CD4-positive, alpha-beta T cell treated with Interferon gamma for 1 hour (primary cell): Measurements from ENCODE around the gene GNB1L.

Experiments
- DNase-seq: peaks from one replicate; pipeline ENCODE4 v3.0.0-alpha.2; 2020

Gene GNB1L

DNA sequence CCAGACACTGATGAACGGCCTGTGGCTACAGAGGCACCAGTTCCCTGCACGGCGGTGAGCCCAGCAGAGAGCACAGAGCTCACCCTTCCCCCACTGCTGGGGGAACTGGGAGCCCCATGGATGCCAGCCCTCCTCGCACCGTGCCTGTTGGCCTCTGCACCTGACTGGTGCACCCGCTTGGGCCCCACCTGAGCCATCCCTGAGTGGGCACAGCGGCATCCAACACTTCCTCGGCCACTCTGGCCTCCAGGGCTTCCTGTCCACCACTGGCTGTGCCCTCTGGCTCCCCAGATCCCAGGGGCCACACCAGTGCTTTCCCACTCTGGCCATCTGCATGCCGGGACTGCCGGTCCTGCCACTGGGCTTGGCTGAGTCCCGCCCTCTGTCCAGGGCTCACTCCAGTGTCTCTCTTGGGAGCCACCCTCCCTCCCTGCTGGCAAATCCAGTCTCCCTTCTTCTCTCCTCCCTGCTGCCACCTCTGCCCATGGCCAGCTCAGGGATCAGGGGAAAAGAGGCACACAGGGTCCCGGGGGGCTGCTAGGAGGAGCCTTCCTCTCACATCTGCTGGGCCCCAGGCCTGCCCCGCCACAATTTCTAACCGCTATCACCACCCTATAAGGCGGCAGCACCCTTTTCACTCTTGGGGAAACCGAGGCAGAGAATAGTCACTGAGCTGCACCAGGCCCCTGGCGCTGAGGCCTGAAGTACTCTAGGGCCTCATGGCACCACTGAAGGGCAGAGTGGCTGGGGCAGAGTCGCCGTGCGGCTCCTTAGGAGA is 33.0 kb downstream of the GNB1L start:
- no peak for DNase-seq

- DNase-seq: no peak
Observed at GRCh38 chr22:19820880-19821522, 33.7 kb downstream of the GNB1L start.

DNA sequence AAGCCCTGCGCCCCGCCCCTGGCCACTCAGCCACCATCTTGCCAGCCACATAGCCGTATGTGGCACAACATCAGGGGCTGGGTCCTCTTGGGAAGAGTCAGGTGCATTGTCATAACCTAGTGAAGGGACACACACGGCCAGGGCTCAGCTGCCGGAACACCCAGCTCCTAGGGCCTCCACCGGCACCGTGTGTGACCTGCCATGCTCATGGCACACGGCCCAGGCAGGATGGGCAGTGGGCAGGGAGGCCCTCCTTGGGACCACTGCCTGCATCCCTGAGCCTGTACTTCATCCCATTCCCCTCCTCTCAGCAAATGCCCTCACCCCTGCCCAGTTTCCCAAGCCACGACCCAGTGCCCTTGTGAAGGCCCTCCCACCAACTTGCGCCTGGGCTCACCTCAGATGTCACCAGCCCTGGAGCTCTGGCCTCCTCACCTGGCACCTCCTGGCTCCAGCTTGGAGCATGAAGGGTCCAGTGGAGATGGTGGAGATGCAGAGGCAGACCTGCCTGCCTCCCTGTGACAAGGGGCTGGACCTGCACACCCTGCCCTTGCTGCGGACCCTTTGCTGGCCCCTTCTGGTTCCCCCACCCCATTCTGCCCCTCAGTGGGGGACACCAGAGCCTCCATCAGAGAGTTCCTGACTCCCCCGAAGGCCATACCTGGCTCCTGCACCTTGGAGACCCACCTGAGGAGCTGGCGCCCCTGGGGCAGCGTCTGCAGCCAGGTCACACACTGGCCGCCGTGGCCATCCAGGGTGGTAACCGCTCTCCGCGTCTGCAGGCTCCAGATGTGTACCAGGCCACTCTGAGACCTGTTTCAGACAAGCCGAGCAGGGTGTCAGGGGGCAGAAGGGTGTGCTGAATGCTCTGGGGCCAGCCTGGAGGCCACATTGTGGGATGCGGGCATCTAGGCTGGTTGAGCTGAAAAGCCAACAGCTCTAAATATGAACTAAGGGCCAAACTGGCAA is 34.5 kb downstream of the GNB1L start:
- no peak for DNase-seq

- no peak for DNase-seq
Observed at GRCh38 chr22:19819208-19819910, 35.3 kb downstream of the GNB1L start.

DNA sequence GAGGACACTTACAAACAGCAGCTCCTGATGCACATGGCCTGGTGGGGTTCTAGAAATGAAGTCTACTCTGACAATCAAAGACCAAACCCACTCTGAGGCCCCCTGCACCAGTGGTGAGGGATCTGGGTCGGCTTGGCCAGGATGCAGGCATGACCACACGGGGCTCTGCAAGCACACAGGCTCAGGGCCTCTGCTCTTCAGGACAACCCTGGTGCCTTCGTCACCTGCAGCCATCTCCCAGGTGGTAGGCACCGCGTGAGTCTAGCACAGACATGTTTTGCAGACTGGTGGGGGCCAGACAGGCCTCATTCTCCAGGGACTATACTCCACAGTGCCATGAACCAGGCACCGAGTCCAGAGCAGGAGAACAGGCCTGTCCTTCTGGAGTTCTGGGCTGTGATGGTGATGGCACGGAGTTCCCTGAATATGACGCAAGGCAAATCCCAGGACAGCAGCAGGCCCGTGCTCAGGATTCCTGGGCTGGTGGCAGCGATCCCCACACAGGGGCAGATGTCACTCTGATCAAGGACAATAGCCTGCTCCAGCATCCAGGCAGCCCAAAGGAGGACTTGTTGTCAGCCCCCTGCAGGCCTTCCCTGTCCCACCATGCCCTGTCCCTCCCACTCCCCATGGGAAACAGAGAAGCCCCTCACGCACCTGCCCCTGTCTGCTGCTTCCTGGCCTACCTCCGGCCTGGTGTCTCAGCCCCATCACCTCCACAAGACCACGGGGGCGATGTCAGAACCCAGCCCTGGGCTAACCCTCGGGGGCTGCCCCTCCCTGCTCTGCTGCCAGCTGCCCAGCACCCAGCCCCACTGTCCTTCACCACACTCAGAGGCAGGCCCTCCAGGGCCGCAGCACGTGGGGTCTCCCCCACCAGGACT is 36.1 kb downstream of the GNB1L start:
- DNase-seq: no peak

DNA sequence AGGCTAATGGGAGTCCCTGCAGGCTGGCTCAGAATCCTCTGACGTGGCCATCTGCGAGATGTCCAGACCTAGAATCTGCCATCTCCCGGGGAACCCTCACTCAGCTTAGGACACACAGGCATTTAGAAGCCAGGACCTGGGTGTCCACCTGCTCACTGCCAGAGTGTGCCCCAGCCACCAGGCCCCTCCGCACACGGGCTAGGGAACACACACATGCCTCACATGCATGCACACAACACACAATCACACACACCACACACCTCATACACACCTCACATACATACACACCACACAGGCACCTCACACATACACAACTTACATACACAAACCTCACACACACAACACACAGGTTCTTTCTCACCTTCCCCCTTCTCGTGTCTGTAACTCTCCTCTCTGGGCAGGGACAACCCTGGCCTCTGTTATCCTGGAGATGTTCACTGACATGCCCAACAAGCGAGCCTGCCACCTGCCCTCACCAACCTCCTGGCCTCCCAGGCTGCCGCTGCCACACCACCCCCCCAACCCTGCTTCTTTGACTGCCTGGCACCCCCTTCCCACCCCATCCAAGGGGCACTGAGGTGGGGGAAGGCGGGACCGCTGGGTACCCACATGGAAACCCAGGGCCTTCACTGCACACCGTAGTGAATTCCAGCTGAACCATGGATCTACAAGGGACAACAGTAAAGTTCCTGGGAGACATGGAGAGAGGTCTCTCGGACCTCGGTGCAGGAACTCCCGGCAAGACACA is 38.1 kb downstream of the GNB1L start:
- no peak for DNase-seq

GRCh38 chr22:19815823-19816290 is 38.8 kb downstream of the GNB1L start:
- DNase-seq: no peak

DNA sequence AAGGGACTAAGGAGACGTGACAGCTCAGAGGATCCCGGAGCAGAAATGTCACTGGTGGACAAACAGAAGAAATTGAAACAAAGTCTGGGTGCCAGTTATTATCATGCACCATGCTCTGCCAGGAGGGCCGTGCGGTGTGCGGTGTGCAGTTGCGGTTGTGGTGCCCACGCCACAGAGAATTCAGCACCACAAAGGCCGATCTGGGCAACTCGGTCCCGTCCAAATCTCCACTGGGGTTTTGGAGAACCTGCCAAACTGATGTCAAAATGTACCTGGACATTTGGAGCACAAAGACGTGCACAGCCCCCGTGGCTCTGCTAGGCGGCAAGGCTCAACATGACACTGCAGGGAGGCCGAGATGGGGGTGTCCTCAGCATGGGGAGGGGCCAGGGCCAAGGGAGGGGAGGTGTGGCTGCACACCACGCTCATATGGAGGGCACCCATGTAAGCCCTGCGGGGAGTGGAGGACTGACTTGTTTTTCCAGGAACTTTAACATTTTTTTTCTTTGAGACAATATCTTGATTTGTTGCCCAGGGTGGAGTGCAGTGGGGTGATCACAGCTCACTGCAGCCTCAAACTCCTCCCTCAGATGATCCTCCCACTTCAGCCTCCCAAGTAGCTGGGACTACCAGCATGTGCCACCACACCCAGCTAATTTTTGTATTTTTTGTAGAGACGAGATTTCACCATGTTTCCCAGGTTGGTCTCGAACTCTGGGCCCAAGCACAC is 39.4 kb downstream of the GNB1L start:
- DNase-seq: no peak

DNA sequence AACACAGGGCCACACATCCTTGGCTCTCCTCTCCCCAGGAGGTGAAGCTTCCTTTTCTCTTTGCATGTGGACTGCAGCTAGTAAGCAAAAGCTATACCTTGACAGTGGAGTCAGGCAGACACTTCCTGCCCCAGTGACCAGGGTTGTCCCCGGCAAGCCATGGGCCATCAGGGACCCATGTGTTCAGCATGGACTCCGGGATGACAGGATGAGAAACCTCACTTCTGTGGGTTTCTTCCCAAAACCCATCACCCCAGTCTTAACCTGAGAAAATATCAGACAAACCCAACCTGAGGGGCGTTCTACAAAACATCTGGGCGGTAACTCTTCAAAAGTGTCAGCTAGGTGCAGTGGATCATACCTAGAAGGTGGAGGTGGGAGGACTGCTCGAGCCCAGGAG is 40.2 kb downstream of the GNB1L start:
- no peak for DNase-seq

- no peak for DNase-seq
Observed at GRCh38 chr22:19812910-19813309, 41.8 kb downstream of the GNB1L start.

GRCh38 chr22:19811811-19812771 is 42.6 kb downstream of the GNB1L start:
- no peak for DNase-seq

DNA sequence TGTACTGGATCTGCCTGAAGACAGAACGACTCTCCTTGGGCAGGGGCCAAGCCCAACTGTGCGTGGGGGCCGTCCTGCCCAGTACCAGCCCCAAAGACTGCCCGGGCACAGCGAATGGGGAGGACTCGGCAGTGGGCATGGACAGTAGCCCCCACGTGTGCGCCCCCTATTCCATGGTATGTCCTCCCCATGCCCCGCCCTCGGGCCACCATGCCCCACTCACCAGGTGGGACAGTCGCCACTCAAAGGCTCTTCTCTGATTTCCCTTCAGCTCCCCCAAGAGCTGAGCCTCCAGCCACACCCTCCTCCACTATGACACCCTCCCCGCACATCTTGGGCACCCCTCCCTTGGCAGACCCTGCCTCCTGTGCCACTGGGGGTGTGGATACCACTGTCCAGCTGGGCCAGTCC is 43.5 kb downstream of the GNB1L start:
- no peak for DNase-seq

DNA sequence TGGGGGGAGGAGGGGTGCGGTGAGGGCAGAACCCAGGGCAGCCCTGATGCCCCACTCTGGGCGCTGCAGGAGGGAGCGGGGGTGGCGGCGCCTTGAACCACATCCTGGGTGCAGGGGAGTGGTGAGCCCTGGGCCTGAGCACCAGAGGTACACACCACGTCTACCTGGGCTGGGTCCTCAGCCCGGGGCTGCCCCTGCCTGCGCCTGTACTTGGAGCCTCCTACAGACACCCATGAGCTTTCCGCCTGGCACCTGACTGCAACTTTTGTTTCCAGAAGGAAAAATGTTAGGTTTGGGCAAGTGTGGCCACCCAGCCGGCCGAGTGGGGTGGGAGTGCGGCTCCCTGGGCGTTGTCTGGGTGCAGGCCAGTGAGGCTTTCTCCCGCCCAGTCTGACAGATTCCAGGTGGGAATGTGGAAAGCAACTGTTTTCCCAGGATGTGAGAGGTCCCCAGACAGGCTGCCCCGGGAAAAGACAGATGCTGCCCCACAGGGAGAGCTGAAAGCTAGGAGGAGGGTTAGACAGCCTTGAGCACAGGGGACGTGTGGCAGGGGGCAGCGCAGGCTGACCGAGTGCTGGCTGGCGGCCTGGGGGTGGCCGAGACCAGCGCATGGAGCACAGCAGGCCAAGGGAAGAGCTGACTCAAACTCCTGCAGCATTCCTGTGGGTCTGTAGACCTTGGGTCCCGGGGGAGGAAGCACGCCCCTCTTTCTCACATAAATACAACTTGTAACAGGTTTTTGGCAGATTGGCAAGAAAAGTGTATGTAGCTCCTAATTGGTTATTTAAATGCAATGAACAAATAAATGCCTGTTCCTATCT is 44.1 kb downstream of the GNB1L start:
- no peak for DNase-seq

GRCh38 chr22:19809741-19810140 is 44.9 kb downstream of the GNB1L start:
- no peak for DNase-seq

DNA sequence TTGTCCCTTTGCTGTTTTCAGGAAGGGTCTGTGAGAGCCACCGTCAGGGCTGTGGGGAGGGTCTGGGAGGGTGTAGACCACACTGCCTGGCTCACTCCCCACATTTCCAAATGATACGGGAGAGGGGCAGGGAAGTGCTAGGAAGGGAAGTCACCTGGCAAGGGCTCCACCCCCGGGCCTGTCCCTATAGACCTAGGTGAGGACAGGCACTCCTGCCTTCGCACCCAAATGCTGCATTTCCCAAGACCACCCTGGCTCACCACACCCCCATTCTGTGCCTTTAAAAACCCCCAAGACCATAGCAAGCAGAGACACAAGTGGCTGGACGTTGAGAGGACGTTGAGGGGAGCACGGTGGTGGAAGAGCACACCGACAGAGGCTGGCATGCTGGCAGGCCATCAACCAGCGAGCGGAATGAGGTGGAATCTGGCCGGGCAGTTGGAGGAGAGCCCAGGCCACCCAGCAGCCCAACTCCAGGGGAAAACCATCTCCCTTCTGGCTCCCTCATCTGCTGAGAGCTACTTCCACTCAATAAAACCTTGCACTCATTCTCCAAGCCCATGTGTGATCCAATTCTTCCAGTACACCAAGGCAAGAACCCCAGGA is 45.7 kb downstream of the GNB1L start:
- no peak for DNase-seq

DNA sequence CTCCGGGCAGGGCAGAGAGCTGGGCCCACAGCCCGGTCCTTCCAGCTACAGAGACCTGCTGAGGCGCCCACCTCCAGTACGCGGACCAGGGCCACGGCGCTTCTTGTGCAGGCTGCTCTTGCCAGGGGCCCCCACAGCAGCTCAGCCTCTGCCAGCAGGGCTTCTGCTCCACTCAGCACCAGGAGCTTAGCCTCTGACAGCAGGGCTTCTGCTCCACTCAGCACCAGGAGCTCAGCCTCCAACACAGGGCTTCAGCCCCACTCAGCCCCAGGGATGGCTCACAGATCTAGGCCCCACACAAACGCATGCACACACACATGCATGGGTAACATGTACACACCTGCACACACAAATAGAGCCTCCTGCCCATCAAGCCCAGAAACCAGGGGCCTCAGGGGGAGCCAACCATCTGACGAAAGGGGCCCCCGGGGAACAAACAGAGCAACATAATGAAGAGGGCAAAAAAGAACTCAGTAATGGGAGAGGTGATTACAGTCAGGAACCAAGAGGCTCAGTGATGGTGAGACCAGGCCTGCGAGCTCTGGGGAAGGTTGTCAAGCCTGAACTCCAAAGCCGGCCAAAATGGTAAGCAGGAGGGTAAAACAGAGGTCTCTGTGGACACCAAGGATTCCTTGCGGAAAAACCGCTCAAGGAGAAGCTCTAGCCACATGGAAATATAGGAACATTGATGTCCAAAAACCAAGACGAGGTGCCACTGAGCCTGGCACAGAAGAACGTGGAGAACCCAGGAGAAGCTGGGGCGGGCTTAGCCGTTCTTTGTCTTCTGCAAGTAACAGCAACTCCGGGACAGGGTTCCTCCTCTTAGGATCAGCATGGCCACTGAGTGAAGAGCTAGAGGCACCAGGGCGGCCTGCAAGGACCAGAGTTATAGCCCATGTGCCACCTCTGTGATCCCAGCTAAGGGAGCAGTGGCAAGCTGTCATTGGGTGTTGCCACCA is 46.5 kb downstream of the GNB1L start:
- DNase-seq: no peak
